Measurements from ENCODE around the gene KATNB1. TPM values are rescaled to one million over a fixed set of nuclear protein-coding genes. Genes with fewer than 3 reads are reported as not detected.

The KATNB1 gene
- total RNA-seq, 1 donor from 2014 or later: 33.5 TPM

DNA sequence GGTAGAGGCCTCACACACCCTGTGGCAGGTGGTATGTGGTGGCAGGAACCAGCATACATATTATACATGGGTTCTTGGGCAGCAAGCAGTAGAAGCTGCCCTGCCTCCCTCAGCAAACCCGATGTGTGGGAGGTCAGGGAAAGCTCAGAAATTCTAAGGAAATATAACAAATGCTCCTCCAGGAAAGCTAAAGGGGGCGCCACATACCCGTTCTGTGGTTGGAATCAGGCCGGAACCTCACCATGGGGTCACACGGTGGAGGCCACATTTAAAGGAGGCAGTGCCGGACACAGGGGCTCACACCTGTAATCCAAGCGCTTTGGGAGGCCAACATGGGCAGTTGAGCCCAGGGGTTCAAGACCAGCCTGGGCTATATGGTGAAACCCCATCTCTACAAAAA lies 12.4 kb upstream of the KATNB1 start:
- H3K4me3 Mint-ChIP-seq: no peak overlapping the region
- Histone ChIP-seq H3K9ac (no peak overlapping the region), H3F3A (ENCODE audit: low read depth) (no peaks in the 10 kb centered on the region), H4K20me1 (ENCODE audit: low read depth) (no peaks in the 10 kb centered on the region), H3K4me1 (no peaks in the 10 kb centered on the region), H3K4me2 (no peak overlapping the region), H3K27me3 (no peaks in the 10 kb centered on the region), H3K36me3 (no peaks in the 10 kb centered on the region), H3K4me3 (no peak overlapping the region), H2AFZ (replicated peaks) (no peak overlapping the region), H3K27ac (no peak overlapping the region), H3K9me3 (ENCODE audit: low read depth) (no peaks in the 10 kb centered on the region), H3K79me2 (ENCODE audit: low read depth) (no peaks in the 10 kb centered on the region)
- peaks cover 9% of the 10 kb centered on the region for H3K27me3 Mint-ChIP-seq (ENCODE audit: insufficient read depth, low read depth)
- H3K9me3 Mint-ChIP-seq: no peaks in the 10 kb centered on the region
- peak; percentile 44 for DNase-seq (ENCODE audit: low spot score)
- H3K36me3 Mint-ChIP-seq: no peaks in the 10 kb centered on the region
- TF ChIP-seq EZH2 (IDR thresholded peaks at IDR 0.05) (no peak), CTCF (IDR thresholded peaks at IDR 0.05) (peak; percentile 51), EZH2phosphoT487 (IDR thresholded peaks at IDR 0.05) (no peak)
- H3K27ac Mint-ChIP-seq: no peak overlapping the region
- peaks cover 4% of the 10 kb centered on the region for H3K4me1 Mint-ChIP-seq

DNA sequence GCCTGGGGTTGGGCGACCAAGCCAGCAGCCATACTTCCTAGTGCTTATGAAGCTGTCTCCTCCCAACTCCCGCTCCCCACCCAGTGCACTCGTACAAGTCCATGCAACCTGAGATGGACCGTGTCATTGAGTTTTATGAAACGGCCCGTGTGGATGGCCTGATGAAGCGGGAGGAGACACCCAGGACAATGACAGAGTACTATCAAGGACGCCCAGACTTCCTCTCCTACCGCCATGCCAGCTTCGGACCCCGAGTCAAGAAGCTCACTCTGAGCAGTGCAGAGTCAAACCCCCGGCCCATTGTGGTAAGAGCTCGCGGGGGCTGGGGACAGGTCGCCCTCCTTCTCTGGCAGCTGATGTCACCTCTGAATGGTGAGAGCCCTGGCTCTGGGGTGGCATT lies 11.0 kb upstream of the KATNB1 start:
- Histone ChIP-seq H3K27ac (no peak overlapping the region), H3F3A (ENCODE audit: low read depth) (no peaks in the 10 kb centered on the region), H2AFZ (replicated peaks) (no peak overlapping the region), H3K9me3 (ENCODE audit: low read depth) (no peaks in the 10 kb centered on the region), H3K79me2 (ENCODE audit: low read depth) (no peaks in the 10 kb centered on the region), H3K36me3 (no peaks in the 10 kb centered on the region), H3K4me2 (no peak overlapping the region), H3K4me1 (no peaks in the 10 kb centered on the region), H4K20me1 (ENCODE audit: low read depth) (no peaks in the 10 kb centered on the region), H3K4me3 (no peak overlapping the region), H3K27me3 (no peaks in the 10 kb centered on the region), H3K9ac (no peak overlapping the region)
- Mint-ChIP-seq H3K36me3 (no peaks in the 10 kb centered on the region), H3K27ac (no peak overlapping the region), H3K4me3 (no peak overlapping the region), H3K27me3 (ENCODE audit: insufficient read depth, low read depth) (peaks cover 2% of the 10 kb centered on the region), H3K9me3 (no peaks in the 10 kb centered on the region), H3K4me1 (peaks cover 4% of the 10 kb centered on the region)
- TF ChIP-seq CTCF (IDR thresholded peaks at IDR 0.05) (no peak), EZH2phosphoT487 (IDR thresholded peaks at IDR 0.05) (no peak), EZH2 (IDR thresholded peaks at IDR 0.05) (no peak)
- DNase-seq (ENCODE audit: low spot score): no peak

DNA sequence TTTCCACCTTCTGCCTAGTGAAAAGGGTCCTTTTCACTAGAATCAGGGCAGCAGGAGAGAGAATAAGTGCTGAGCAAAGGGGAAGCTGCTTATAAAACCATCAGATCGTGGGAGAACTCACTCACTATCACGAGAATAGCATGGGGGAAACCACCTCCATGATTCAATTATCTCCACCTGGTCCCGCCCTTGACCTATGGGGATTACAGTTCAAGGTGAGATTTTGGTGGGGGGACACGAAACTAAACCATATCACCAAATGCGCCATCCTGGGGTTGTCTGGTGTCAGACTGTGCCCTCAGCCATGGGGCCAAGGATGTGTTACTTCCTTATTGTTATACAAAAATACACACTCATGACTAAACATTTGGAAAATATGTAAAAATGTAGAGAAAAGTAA lies 10.4 kb upstream of the KATNB1 start:
- Histone ChIP-seq H3K27ac (no peak overlapping the region), H3K79me2 (ENCODE audit: low read depth) (no peaks in the 10 kb centered on the region), H3K27me3 (no peaks in the 10 kb centered on the region), H4K20me1 (ENCODE audit: low read depth) (no peaks in the 10 kb centered on the region), H3K36me3 (no peaks in the 10 kb centered on the region), H3K9me3 (ENCODE audit: low read depth) (no peaks in the 10 kb centered on the region), H3K9ac (no peak overlapping the region), H3F3A (ENCODE audit: low read depth) (no peaks in the 10 kb centered on the region), H3K4me1 (no peaks in the 10 kb centered on the region), H3K4me3 (no peak overlapping the region), H3K4me2 (no peak overlapping the region), H2AFZ (replicated peaks) (no peak overlapping the region)
- H3K27ac Mint-ChIP-seq: peak overlapping the region; percentile 25
- peaks cover 2% of the 10 kb centered on the region for H3K27me3 Mint-ChIP-seq (ENCODE audit: insufficient read depth, low read depth)
- H3K36me3 Mint-ChIP-seq: no peaks in the 10 kb centered on the region
- H3K4me1 Mint-ChIP-seq: peaks cover 4% of the 10 kb centered on the region
- H3K4me3 Mint-ChIP-seq: no peak overlapping the region
- H3K9me3 Mint-ChIP-seq: no peaks in the 10 kb centered on the region
- DNase-seq (ENCODE audit: low spot score): no peak
- TF ChIP-seq CTCF (IDR thresholded peaks at IDR 0.05) (no peak), EZH2phosphoT487 (IDR thresholded peaks at IDR 0.05) (no peak), EZH2 (IDR thresholded peaks at IDR 0.05) (no peak)

All from neural progenitor cell (in vitro differentiated cells).